Natural killer cell (primary cell): ENCODE data around the gene MASP1. TPM values are rescaled to one million over a fixed set of nuclear protein-coding genes. Genes with fewer than 3 reads are reported as not detected.

Experiments
- ATAC-seq, 3 donors: fragments of 150-1000 bp in 2 of 3; fragments of 200-7000 bp in 1 of 3; cut with Tn5 transposase; 1 replicate in 1 of 3; 2 replicates in 2 of 3; pipeline ENCODE4 v1.10.0; 2021; ENCODE audit warnings: mild to moderate bottlenecking in 2 of 3, moderate library complexity in 2 of 3
- DNase-seq, 2 donors: peaks; one replicate each; pipeline versions ENCODE4 v3.0.0 to v3.0.0-alpha.2; 2013 to 2021; ENCODE audit warnings: mixed read lengths in 1 of 2
- H3K27ac ChIP-seq: one replicate; pipeline ENCODE4 v1.5.1; 2013; ENCODE audit warnings: mild to moderate bottlenecking, low read length
- H3K27me3 ChIP-seq: one replicate; pipeline ENCODE4 v1.6.1; 2013; ENCODE audit warnings: low read length; ENCODE audit not compliant: control insufficient read depth, insufficient read depth
- H3K36me3 ChIP-seq: one replicate; pipeline ENCODE4 v1.6.1; 2013; ENCODE audit warnings: low read length; ENCODE audit not compliant: control insufficient read depth, insufficient read depth
- H3K4me1 ChIP-seq: one replicate; pipeline ENCODE4 v1.6.1; 2013; ENCODE audit warnings: low read length; ENCODE audit not compliant: control insufficient read depth, insufficient read depth
- H3K4me3 ChIP-seq: one replicate; pipeline ENCODE4 v1.5.1; 2013; ENCODE audit warnings: low read length
- H3K9me3 ChIP-seq: one replicate; pipeline ENCODE4 v1.6.1; 2013; ENCODE audit warnings: low read length; ENCODE audit not compliant: control insufficient read depth, insufficient read depth
- H3K27ac Mint-ChIP-seq, 2 donors: one replicate each; pipeline ENCODE4 v1.8.0; 2022; ENCODE audit warnings: mild to moderate bottlenecking in 2 of 2, mixed read lengths in 2 of 2, moderate library complexity in 1 of 2
- H3K27me3 Mint-ChIP-seq, 2 donors: one replicate each; pipeline ENCODE4 v1.8.0; 2022; ENCODE audit warnings: low read depth in 2 of 2, mixed read lengths in 2 of 2
- H3K36me3 Mint-ChIP-seq: one replicate; pipeline ENCODE4 v1.8.0; 2022; ENCODE audit warnings: mixed read lengths
- H3K4me1 Mint-ChIP-seq, 2 donors: one replicate each; pipeline ENCODE4 v1.8.0; 2022; ENCODE audit warnings: mixed read lengths in 2 of 2
- H3K4me3 Mint-ChIP-seq: one replicate; pipeline ENCODE4 v1.8.0; 2022; ENCODE audit warnings: mild to moderate bottlenecking, moderate library complexity, mixed read lengths
- H3K9me3 Mint-ChIP-seq, 2 donors: one replicate each; pipeline ENCODE4 v1.8.0; 2022; ENCODE audit warnings: mixed read lengths in 2 of 2
- CTCF ChIP-seq: fragments of 200-600 bp; IDR thresholded peaks from one replicate; pipeline ENCODE4 v1.8.0; 2022; ENCODE audit warnings: antibody characterized with exemption
- WGBS: methylation state at CpG from one replicate; pipeline ENCODE4 v1.1.7; 2013; ENCODE audit warnings: missing lambda C conversion rate; ENCODE audit not compliant: insufficient coverage; 5-methylcytosine and 5-hydroxymethylcytosine counted together
- intact Hi-C: fragments of 100-400 bp; cut with micrococcal nuclease; formaldehyde crosslinking; loops from one replicate; pipeline ENCODE4 v1.14.2; 2022
- total RNA-seq, 4 donors: library from RNA; stranded (reverse); fragments of 120-200 nt in 1 of 4; gene quantifications; one replicate each; pipeline versions ENCODE4 v1.2.3 to v1.2.4, GENCODE V29; 2013 to 2022

MASP1 gene
- total RNA-seq, 3 donors from 2014 or later (not counting 1 experiment from before 2014, with no cell fraction given): not detected

GRCh38 chr3:187238239-187238638 lies 53.3 kb downstream of the MASP1 start:
- H3K4me1 Mint-ChIP-seq: no peaks in the 10 kb centered on the region
- 62% methylated on average over 1 of the region's 1 CpG for WGBS
- Histone ChIP-seq H3K4me1 (no peaks in the 10 kb centered on the region), H3K4me3 (no peak overlapping the region), H3K27me3 (no peaks in the 10 kb centered on the region), H3K9me3 (no peaks in the 10 kb centered on the region), H3K36me3 (no peaks in the 10 kb centered on the region), H3K27ac (no peak overlapping the region)
- peaks cover 3% of the 10 kb centered on the region in 2 donors for H3K27me3 Mint-ChIP-seq
- no peak for TF ChIP-seq CTCF
- no peaks in the 10 kb centered on the region for H3K36me3 Mint-ChIP-seq
- intact Hi-C loops: no loop called here
- H3K27ac Mint-ChIP-seq: no peak overlapping the region
- DNase-seq: no peak
- H3K4me3 Mint-ChIP-seq: no peak overlapping the region
- ATAC-seq: no peak
- peaks cover 0 to 2% of the 10 kb centered on the region in 2 donors for H3K9me3 Mint-ChIP-seq

GRCh38 chr3:187237741-187238140 lies 53.8 kb downstream of the MASP1 start:
- TF ChIP-seq CTCF: no peak
- no peaks in the 10 kb centered on the region for H3K36me3 Mint-ChIP-seq
- intact Hi-C loops: no loop called here
- Histone ChIP-seq H3K9me3 (no peaks in the 10 kb centered on the region), H3K4me1 (no peaks in the 10 kb centered on the region), H3K27me3 (no peaks in the 10 kb centered on the region), H3K27ac (no peak overlapping the region), H3K36me3 (no peaks in the 10 kb centered on the region), H3K4me3 (no peak overlapping the region)
- ATAC-seq: no peak
- H3K9me3 Mint-ChIP-seq: peaks cover 0 to 2% of the 10 kb centered on the region in 2 donors
- no peaks in the 10 kb centered on the region for H3K4me1 Mint-ChIP-seq
- H3K27me3 Mint-ChIP-seq: peaks cover 0 to 3% of the 10 kb centered on the region in 2 donors
- no peak overlapping the region for H3K27ac Mint-ChIP-seq
- DNase-seq: no peak
- no peak overlapping the region for H3K4me3 Mint-ChIP-seq

GRCh38 chr3:187236962-187237361 lies 54.6 kb downstream of the MASP1 start:
- DNase-seq (no peak), ATAC-seq (no peak)
- Mint-ChIP-seq H3K27me3 (peaks cover 0 to 3% of the 10 kb centered on the region in 2 donors), H3K36me3 (no peaks in the 10 kb centered on the region), H3K9me3 (peaks cover 0 to 2% of the 10 kb centered on the region in 2 donors), H3K27ac (no peak overlapping the region), H3K4me1 (no peaks in the 10 kb centered on the region), H3K4me3 (no peak overlapping the region)
- H3K4me3 ChIP-seq: no peak overlapping the region
- TF ChIP-seq CTCF: no peak
- no peaks in the 10 kb centered on the region for H3K9me3 ChIP-seq
- no peaks in the 10 kb centered on the region for H3K4me1 ChIP-seq
- H3K27me3 ChIP-seq: no peaks in the 10 kb centered on the region
- intact Hi-C loops: no loop called here
- no peak overlapping the region for H3K27ac ChIP-seq
- 94% methylated on average over 1 of the region's 1 CpG for WGBS
- no peaks in the 10 kb centered on the region for H3K36me3 ChIP-seq

- no peaks in the 10 kb centered on the region for H3K9me3 ChIP-seq
- peaks cover 12 to 14% of the 10 kb centered on the region in 2 donors for H3K27me3 Mint-ChIP-seq
- H3K9me3 Mint-ChIP-seq: no peaks in the 10 kb centered on the region
- no peaks in the 10 kb centered on the region for H3K4me1 Mint-ChIP-seq
- 100% methylated on average over 1 of the region's 1 CpG for WGBS
- no peak overlapping the region for H3K27ac Mint-ChIP-seq
- H3K4me3 Mint-ChIP-seq: no peak overlapping the region
- no peaks in the 10 kb centered on the region for H3K36me3 Mint-ChIP-seq
- intact Hi-C loops: no loop called here
- DNase-seq: no peak
- H3K27ac ChIP-seq: no peak overlapping the region
- H3K36me3 ChIP-seq: no peaks in the 10 kb centered on the region
- TF ChIP-seq CTCF: no peak
- no peaks in the 10 kb centered on the region for H3K4me1 ChIP-seq
- H3K4me3 ChIP-seq: no peak overlapping the region
- ATAC-seq: no peak
- H3K27me3 ChIP-seq: peaks cover 3% of the 10 kb centered on the region
Observed at GRCh38 chr3:187230011-187230410, 61.5 kb downstream of the MASP1 start.
